Measurements from ENCODE around the gene CASQ1. TPM values are rescaled to one million over a fixed set of nuclear protein-coding genes. Genes with fewer than 3 reads are reported as not detected.

Gene CASQ1
- total and polyA plus RNA-seq, 8 donors = 0.14 TPM; not detected in 7

DNA sequence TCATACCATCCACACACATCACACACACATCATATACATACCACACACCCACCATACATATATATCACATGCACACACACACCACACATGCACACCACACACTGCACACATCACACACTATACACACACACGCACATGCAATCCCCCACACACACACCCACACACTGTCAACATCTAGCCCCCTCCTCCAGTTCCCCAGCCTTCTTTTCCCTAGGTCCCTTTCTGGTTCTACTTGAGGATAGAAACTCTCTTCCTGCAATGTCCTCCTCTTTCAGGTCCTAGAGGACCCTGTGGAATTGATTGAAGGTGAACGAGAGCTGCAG lies 4.3 kb downstream of the CASQ1 start:
- ATAC-seq (no peak), DNase-seq (no peak), FAIRE-seq (no peak)
- Histone ChIP-seq H3K27ac (no peak overlapping the region), H3K36me3 (no peaks in the 10 kb centered on the region), H3K9me3 (no peaks in the 10 kb centered on the region), H3K4me3 (no peak overlapping the region), H3K4me1 (no peaks in the 10 kb centered on the region), H3K27me3 (no peaks in the 10 kb centered on the region)
- TF ChIP-seq, protein P1, sequence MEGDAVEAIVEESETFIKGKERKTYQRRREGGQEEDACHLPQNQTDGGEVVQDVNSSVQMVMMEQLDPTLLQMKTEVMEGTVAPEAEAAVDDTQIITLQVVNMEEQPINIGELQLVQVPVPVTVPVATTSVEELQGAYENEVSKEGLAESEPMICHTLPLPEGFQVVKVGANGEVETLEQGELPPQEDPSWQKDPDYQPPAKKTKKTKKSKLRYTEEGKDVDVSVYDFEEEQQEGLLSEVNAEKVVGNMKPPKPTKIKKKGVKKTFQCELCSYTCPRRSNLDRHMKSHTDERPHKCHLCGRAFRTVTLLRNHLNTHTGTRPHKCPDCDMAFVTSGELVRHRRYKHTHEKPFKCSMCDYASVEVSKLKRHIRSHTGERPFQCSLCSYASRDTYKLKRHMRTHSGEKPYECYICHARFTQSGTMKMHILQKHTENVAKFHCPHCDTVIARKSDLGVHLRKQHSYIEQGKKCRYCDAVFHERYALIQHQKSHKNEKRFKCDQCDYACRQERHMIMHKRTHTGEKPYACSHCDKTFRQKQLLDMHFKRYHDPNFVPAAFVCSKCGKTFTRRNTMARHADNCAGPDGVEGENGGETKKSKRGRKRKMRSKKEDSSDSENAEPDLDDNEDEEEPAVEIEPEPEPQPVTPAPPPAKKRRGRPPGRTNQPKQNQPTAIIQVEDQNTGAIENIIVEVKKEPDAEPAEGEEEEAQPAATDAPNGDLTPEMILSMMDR (IDR thresholded peaks at IDR 0.05) = no peak
- intact Hi-C loops (cut with DNase I) = loop anchor here in 2 of 3 donors (5.0 to 10.0 kb wide), 4 partner anchors 58 to 180 kb away; no protein-coding TSS in a partner anchor
- 50 to 63% methylated on average over 2 of the region's 2 CpGs for WGBS, 2 donors

DNA sequence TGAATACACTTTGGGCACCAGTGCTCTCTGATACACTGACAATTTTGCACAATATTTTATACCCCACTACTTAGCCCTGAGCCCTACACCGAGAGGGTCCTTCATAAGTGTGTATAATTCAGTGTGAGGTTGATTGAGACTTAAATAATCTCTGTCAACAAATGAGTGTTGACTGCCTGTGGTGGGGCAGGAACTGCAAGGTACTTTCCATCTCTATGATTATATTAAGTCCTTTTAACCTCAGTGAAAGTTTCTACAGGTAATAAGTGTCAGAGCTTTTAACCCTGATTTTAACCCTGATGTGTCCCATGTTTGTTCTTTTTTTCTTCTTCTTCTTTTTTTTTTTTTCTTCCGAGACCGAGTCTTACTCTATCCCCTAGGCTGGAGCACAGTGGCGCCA lies 5.8 kb downstream of the CASQ1 start:
- H3K27me3 ChIP-seq = no peaks in the 10 kb centered on the region
- no peak overlapping the region for H3K27ac ChIP-seq
- H3K36me3 ChIP-seq = no peaks in the 10 kb centered on the region
- intact Hi-C loops (cut with DNase I) = loop anchor here in 2 of 3 donors (10.0 kb wide), 2 partner anchors 91 to 179 kb away; no protein-coding TSS in a partner anchor
- no peak overlapping the region for H3K4me3 ChIP-seq
- ATAC-seq = no peak
- FAIRE-seq = no peak
- 66 to 72% methylated on average over 4 of the region's 4 CpGs for WGBS, 2 donors
- H3K4me1 ChIP-seq = no peaks in the 10 kb centered on the region
- no peaks in the 10 kb centered on the region for H3K9me3 ChIP-seq
- TF ChIP-seq, protein P1 (IDR thresholded peaks at IDR 0.05) = no peak
- no peak for DNase-seq

DNA sequence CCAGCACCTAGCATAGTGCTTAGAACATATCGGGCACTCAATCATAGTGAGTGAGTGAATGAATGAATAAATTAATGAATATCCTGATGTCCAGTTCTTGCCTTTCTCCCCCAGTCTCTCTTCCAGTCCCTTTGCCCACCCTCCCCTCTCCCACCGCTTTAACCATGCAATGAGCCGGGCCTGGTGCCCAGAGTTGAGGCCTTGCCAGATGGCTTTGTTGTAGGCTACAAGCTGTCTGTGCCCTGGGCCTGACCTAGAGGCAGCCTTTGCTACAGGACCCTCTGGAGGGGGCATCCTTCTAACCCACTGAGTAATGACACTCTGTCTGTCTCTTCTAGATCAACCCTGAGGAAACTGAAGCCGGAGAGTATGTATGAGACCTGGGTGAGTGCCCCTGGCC lies 6.9 kb downstream of the CASQ1 start:
- ATAC-seq (no peak), DNase-seq (no peak), FAIRE-seq (no peak)
- no peaks in the 10 kb centered on the region for H3K4me1 ChIP-seq
- no peak overlapping the region for H3K4me3 ChIP-seq
- WGBS, 2 donors = 91 to 95% methylated on average over 4 of the region's 4 CpGs
- intact Hi-C loops (cut with DNase I) = loop anchor here in 2 of 3 donors (10.0 kb wide), 2 partner anchors 92 to 178 kb away; no protein-coding TSS in a partner anchor
- H3K36me3 ChIP-seq = no peaks in the 10 kb centered on the region
- H3K9me3 ChIP-seq = no peaks in the 10 kb centered on the region
- TF ChIP-seq, protein P1 (IDR thresholded peaks at IDR 0.05) = no peak
- no peaks in the 10 kb centered on the region for H3K27me3 ChIP-seq
- H3K27ac ChIP-seq = no peak overlapping the region

DNA sequence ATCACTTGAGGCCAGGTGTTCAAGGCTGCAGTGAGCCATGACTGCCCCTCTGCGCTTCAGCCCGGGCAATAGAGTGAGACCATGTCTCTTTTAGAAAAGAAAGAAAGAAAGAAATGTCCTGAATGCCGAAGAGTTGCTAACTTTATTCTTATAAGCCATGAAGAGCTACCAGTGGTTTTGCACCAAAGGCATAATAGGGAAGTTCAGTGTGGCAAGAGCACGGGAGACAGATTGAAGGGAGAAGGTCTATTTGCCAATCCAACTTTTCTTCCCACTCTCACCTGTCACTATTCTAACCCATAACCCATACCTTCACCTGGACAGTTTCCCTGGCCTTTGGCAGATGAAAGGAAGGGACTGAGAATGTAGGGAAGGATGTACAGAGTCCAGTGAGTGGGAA lies 10.4 kb downstream of the CASQ1 start:
- ATAC-seq (no peak), DNase-seq (no peak), FAIRE-seq (no peak)
- intact Hi-C loops (cut with DNase I) = no loop called here
- no peak overlapping the region for H3K27ac ChIP-seq
- 70 to 79% methylated on average over 4 of the region's 4 CpGs for WGBS, 2 donors
- no peaks in the 10 kb centered on the region for H3K27me3 ChIP-seq
- peaks cover 0 to 8% (median 0%) of the 10 kb centered on the region in 3 donors for H3K4me1 ChIP-seq
- TF ChIP-seq, protein P1 (IDR thresholded peaks at IDR 0.05) = no peak
- H3K36me3 ChIP-seq = no peaks in the 10 kb centered on the region
- no peaks in the 10 kb centered on the region for H3K9me3 ChIP-seq
- H3K4me3 ChIP-seq = no peak overlapping the region

DNA sequence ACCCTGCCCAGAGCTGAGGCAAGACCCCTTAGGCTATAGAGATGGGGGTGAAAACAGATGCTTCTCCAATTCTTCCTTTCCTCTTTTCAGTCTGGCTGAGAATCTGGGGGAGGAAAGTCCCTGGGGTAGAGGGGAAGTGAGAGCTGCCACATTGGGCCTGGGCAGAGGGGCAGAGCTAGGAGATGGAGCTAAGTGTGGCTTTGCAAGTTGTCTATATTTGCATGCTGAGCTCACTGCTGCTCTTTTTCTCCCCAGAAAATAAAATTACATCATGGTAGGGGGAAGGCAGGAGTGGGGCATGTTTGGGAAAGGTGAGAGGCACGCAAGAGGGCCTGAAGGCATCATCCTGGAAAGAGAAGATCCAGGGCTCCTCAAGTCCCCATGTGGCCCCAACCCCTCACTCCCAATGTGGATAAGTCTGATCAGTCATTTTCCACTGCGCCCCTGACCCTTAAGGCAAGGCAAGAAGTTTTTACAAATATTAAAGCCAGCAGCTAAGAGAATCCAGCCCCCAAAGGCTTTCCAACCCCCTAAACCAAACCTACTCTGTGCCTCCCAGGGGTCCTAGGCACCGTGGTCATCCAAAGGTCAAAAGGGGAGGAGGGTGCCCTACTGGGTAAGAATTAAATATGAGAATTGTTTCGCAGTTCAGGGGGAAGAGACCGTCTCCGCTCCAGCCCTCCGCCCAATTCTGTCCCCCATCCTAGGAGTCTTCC lies 14.3 kb downstream of the CASQ1 start:
- H3K4me3 ChIP-seq = peak overlapping the region; percentile 76 to 91 (median 89)
- no peaks in the 10 kb centered on the region for H3K36me3 ChIP-seq
- peak overlapping the region in 2 of 4 donors; percentile 77 to 82 for H3K27ac ChIP-seq
- intact Hi-C loops (cut with DNase I) = loop anchor here in 1 of 3 donors (5.0 kb wide), 1 partner anchor 48 kb away; no protein-coding TSS in a partner anchor
- no peaks in the 10 kb centered on the region for H3K27me3 ChIP-seq
- ATAC-seq = peak in 2 of 4 donors; percentile 2 to 34
- peaks cover 2 to 18% (median 7%) of the 10 kb centered on the region in 3 donors for H3K4me1 ChIP-seq
- no peak for FAIRE-seq
- WGBS, 2 donors = 30 to 36% methylated on average over 6 to 7 of the region's 7 CpGs
- TF ChIP-seq, protein P1 (IDR thresholded peaks at IDR 0.05) = no peak
- DNase-seq = no peak
- no peaks in the 10 kb centered on the region for H3K9me3 ChIP-seq

Measured in pancreas (tissue), 10 donors.